Adrenal gland (tissue), 5 donors: ENCODE data around the gene ACSL6.

Experiments used
- POLR2A ChIP-seq, 2 donors: fragments of 450-650 bp; IDR thresholded peaks; one replicate each; pipeline ENCODE4 v1.6.1; 2017; ENCODE audit warnings: antibody characterized with exemption in 2 of 2, mild to moderate bottlenecking in 2 of 2, moderate library complexity in 1 of 2
- TF ChIP-seq, protein P1 (sequence below), 6 experiments: fragments of 450-650 bp in 4 of 6; fragments of 200-600 bp in 2 of 6; sonication (generic) in 1 of 6; IDR thresholded peaks; 1 replicate in 5 of 6; 2 replicates in 1 of 6; pipeline versions ENCODE4 v1.5.1 to v1.8.0; 2016 to 2021; ENCODE audit warnings: antibody characterized with exemption in 6 of 6, mild to moderate bottlenecking in 2 of 6, moderate library complexity in 1 of 6
- donor health status: DM: no; HTN: no; CAD: no.

DNA sequence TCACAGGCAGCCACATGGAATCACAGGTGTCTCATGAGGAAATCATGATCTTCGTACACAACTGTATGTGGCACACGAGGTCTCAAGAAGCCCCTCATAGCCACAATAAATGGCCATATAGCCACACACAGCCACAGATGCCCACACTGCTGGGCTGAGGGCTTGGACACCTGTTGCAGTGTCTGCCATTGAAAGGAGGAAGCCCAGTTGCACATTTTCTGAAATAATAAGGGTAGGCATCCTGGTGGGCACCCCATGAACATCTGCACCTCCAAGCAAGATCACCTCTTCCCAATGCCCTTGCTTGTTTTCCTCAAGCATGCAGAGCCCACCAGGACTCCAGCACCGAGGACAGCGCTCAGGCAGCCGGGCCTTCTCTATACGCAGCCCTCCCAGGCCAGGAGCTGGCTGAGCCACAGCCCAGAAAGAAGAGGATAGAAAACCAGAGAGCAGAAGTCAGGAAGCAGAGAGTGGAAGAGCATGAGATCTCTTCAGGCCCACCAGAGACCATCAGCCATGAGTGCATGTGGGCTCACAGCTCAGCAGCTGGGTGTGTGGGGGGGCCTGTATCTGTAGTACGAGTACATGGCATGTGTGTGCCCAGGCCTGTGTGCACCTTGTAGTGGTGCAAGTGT is 1.0 kb upstream of the ACSL6 start:
- no peak for TF ChIP-seq POLR2A (IDR thresholded peaks at IDR 0.05)
- TF ChIP-seq, protein P1, sequence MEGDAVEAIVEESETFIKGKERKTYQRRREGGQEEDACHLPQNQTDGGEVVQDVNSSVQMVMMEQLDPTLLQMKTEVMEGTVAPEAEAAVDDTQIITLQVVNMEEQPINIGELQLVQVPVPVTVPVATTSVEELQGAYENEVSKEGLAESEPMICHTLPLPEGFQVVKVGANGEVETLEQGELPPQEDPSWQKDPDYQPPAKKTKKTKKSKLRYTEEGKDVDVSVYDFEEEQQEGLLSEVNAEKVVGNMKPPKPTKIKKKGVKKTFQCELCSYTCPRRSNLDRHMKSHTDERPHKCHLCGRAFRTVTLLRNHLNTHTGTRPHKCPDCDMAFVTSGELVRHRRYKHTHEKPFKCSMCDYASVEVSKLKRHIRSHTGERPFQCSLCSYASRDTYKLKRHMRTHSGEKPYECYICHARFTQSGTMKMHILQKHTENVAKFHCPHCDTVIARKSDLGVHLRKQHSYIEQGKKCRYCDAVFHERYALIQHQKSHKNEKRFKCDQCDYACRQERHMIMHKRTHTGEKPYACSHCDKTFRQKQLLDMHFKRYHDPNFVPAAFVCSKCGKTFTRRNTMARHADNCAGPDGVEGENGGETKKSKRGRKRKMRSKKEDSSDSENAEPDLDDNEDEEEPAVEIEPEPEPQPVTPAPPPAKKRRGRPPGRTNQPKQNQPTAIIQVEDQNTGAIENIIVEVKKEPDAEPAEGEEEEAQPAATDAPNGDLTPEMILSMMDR (IDR thresholded peaks at IDR 0.05) = no peak
